ENCODE data around the gene LSM2.
"Not testable (repeated sequence)": the region's sequence is repeated elsewhere in the genome, so short reads cannot be mapped to it uniquely, and the experiment has no call there.

The LSM2 gene

GRCh38 chr6:31827286-31828079 is 20.7 kb upstream of the LSM2 start, which contains the start of gene HSPA1B:
Gene HSPA1B (plus strand): TSS chr6:31827738. CDS start chr6:31827951, 213 bp downstream.
- peak; percentile 99 for DNase-seq

- no peak for DNase-seq
These were observed 20.1 kb upstream of the LSM2 start for GRCh38 chr6:31826793-31827285.

- DNase-seq: no peak
These were observed 18.8 kb upstream of the LSM2 start for GRCh38 chr6:31825553-31825952.

- DNase-seq: not testable (repeated sequence)
These were observed 16.9 kb upstream of the LSM2 start for GRCh38 chr6:31823592-31824196.

GRCh38 chr6:31822036-31822821 is 15.5 kb upstream of the LSM2 start:
- no peak for DNase-seq

GRCh38 chr6:31821301-31822035 is 14.7 kb upstream of the LSM2 start:
- DNase-seq: no peak

- not testable (repeated sequence) for DNase-seq
These were observed 13.6 kb upstream of the LSM2 start for GRCh38 chr6:31820399-31820798.

GRCh38 chr6:31819871-31820299 is 13.1 kb upstream of the LSM2 start:
- no peak for DNase-seq

GRCh38 chr6:31817929-31818511 is 11.3 kb upstream of the LSM2 start:
- DNase-seq: not testable (repeated sequence)

GRCh38 chr6:31817133-31817928 is 10.6 kb upstream of the LSM2 start:
- DNase-seq: not testable (repeated sequence)

- peak; percentile 78 for DNase-seq
These were observed 8.5 kb upstream of the LSM2 start, which contains the start of the genes HSPA1A and HSPA1L for GRCh38 chr6:31815025-31815838. Gene HSPA1A (plus strand): TSS chr6:31815543. CDS start chr6:31815757, 214 bp downstream. Gene HSPA1L (minus strand): TSS chr6:31815283. CDS start chr6:31811972, 3,311 bp downstream.

- peak; percentile 85 for DNase-seq
These were observed 7.9 kb upstream of the LSM2 start for GRCh38 chr6:31814677-31815024.

GRCh38 chr6:31813465-31813849 is 6.7 kb upstream of the LSM2 start:
- DNase-seq: no peak

GRCh38 chr6:31811645-31812044 is 4.9 kb upstream of the LSM2 start:
- DNase-seq: no peak

GRCh38 chr6:31808599-31808998 is 1.8 kb upstream of the LSM2 start:
- DNase-seq: not testable (repeated sequence)

- DNase-seq: no peak
These were observed 762 bp downstream of the LSM2 start for GRCh38 chr6:31805939-31806469.

GRCh38 chr6:31801031-31801927 is 5.5 kb downstream of the LSM2 start:
- not testable (repeated sequence) for DNase-seq

GRCh38 chr6:31799781-31800180 is 7.0 kb downstream of the LSM2 start:
- no peak for DNase-seq

GRCh38 chr6:31797588-31797987 is 9.2 kb downstream of the LSM2 start:
- DNase-seq: no peak
